Vagina (tissue), 2 donors: Measurements from ENCODE around the gene XIRP2. TPM values are rescaled to one million over a fixed set of nuclear protein-coding genes. Genes with fewer than 3 reads are reported as not detected.

Experiments used
- DNase-seq, 2 donors: peaks; one replicate each; pipeline ENCODE4 v3.0.0-alpha.2; 2017; ENCODE audit errors: extremely low spot score in 2 of 2
- H3K27ac ChIP-seq: fragments of 200-600 bp; sonication (generic); one replicate; pipeline ENCODE4 v1.5.1; 2019
- H3K27me3 ChIP-seq: fragments of 200-600 bp; sonication (generic); one replicate; pipeline ENCODE4 v1.5.1; 2019
- H3K36me3 ChIP-seq, 2 donors: fragments of 200-600 bp; sonication (generic); one replicate each; pipeline ENCODE4 v1.5.1; 2017 to 2019
- H3K4me1 ChIP-seq: fragments of 200-600 bp; sonication (generic); one replicate; pipeline ENCODE4 v1.5.1; 2019
- H3K4me3 ChIP-seq, 2 donors: fragments of 200-600 bp; sonication (generic); 1 replicate in 1 of 2; 2 replicates in 1 of 2; pipeline ENCODE4 v1.5.1; 2016 to 2019
- H3K9me3 ChIP-seq: fragments of 200-600 bp; sonication (generic); one replicate; pipeline ENCODE4 v1.5.1; 2019
- CTCF ChIP-seq, 3 experiments: fragments of 450-650 bp in 2 of 3; fragments of 200-600 bp in 1 of 3; sonication (generic) in 1 of 3; IDR thresholded peaks; one replicate each; pipeline ENCODE4 v1.5.1; 2017 to 2019; ENCODE audit warnings: antibody characterized with exemption in 3 of 3, mild to moderate bottlenecking in 2 of 3, moderate library complexity in 2 of 3
- POLR2A ChIP-seq, 2 donors: fragments of 450-650 bp; IDR thresholded peaks; one replicate each; pipeline ENCODE4 v1.6.1; 2017; ENCODE audit warnings: antibody characterized with exemption in 2 of 2, mild to moderate bottlenecking in 2 of 2, moderate library complexity in 2 of 2
- POLR2AphosphoS5 ChIP-seq, 2 donors: sonication (generic); formaldehyde crosslinking; IDR thresholded peaks; one replicate each; pipeline ENCODE4 v1.9.0; 2017; ENCODE audit warnings: antibody characterized with exemption in 2 of 2, mild to moderate bottlenecking in 2 of 2, low read depth in 1 of 2; ENCODE audit not compliant: insufficient read depth in 1 of 2
- intact Hi-C: fragments of 100-400 bp; cut with DNase I; formaldehyde crosslinking; loops from one replicate; pipeline ENCODE4 v1.15.1; 2023
- total RNA-seq: library from RNA; depleted of rRNA; stranded (reverse); fragments of >200 nt; gene quantifications from one replicate; pipeline ENCODE4 v1.2.3, GENCODE V29; 2016

XIRP2 gene
- total RNA-seq, 1 donor from 2014 or later: not detected

GRCh38 chr2:166862468-166863132 lies 25.7 kb upstream of the XIRP2 start:
- TF ChIP-seq POLR2A (IDR thresholded peaks at IDR 0.05) (no peak), POLR2AphosphoS5 (IDR thresholded peaks at IDR 0.05; ENCODE audit: insufficient read depth in 1 of 2, low read depth in 1 of 2) (no peak), CTCF (IDR thresholded peaks at IDR 0.05) (no peak)
- Histone ChIP-seq H3K27me3 (no peaks in the 10 kb centered on the region), H3K27ac (no peak overlapping the region), H3K36me3 (no peaks in the 10 kb centered on the region), H3K4me1 (no peaks in the 10 kb centered on the region), H3K4me3 (no peak overlapping the region), H3K9me3 (no peaks in the 10 kb centered on the region)
- DNase-seq: no peak
- intact Hi-C loops: no loop called here

DNA sequence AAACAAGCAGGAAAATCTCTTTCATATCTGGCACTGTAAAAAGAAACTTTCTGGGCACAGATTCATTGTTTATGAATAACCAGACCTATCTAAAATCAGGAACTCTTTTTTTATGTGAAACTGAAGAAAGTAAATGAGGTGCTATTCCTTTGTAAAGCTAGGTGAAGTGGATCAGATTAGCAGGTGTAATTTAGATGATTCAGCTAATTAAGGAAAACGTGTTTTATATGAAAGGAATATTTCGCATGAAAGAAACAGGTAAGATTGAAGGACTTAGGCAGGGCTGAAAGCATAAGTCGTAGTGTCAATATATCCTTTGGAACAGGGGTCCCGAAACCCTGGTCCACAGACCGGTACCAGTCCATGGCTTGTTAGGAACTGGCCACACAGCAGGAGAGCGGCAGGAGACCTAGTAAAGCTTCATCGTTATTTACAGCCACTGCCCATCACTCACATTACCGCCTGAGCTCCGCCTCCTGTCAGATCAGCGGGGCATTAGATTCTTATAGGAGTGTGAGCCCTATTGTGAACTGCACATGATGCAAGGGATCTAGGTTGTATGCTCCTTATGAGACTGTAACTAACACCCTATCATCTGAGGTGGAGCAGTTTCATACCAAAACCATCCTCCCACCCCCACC lies 20.3 kb upstream of the XIRP2 start:
- intact Hi-C loops: no loop called here
- no peak overlapping the region for H3K27ac ChIP-seq
- H3K27me3 ChIP-seq: no peaks in the 10 kb centered on the region
- H3K9me3 ChIP-seq: no peaks in the 10 kb centered on the region
- no peaks in the 10 kb centered on the region for H3K36me3 ChIP-seq
- H3K4me1 ChIP-seq: no peaks in the 10 kb centered on the region
- no peak for TF ChIP-seq POLR2A (IDR thresholded peaks at IDR 0.05)
- TF ChIP-seq CTCF (IDR thresholded peaks at IDR 0.05): no peak
- TF ChIP-seq POLR2AphosphoS5 (IDR thresholded peaks at IDR 0.05; ENCODE audit: insufficient read depth in 1 of 2, low read depth in 1 of 2): no peak
- H3K4me3 ChIP-seq: no peak overlapping the region
- DNase-seq: no peak

- Histone ChIP-seq H3K27ac (no peak overlapping the region), H3K4me3 (no peak overlapping the region), H3K27me3 (no peaks in the 10 kb centered on the region), H3K36me3 (no peaks in the 10 kb centered on the region), H3K9me3 (no peaks in the 10 kb centered on the region), H3K4me1 (no peaks in the 10 kb centered on the region)
- intact Hi-C loops: no loop called here
- TF ChIP-seq POLR2A (IDR thresholded peaks at IDR 0.05) (no peak), POLR2AphosphoS5 (IDR thresholded peaks at IDR 0.05; ENCODE audit: insufficient read depth in 1 of 2, low read depth in 1 of 2) (no peak), CTCF (IDR thresholded peaks at IDR 0.05) (no peak)
- no peak for DNase-seq
Measured at GRCh38 chr2:166870346-166870745, 17.9 kb upstream of the XIRP2 start.

- TF ChIP-seq POLR2AphosphoS5 (IDR thresholded peaks at IDR 0.05; ENCODE audit: insufficient read depth in 1 of 2, low read depth in 1 of 2) (no peak), CTCF (IDR thresholded peaks at IDR 0.05) (no peak), POLR2A (IDR thresholded peaks at IDR 0.05) (no peak)
- H3K36me3 ChIP-seq: no peaks in the 10 kb centered on the region
- no peaks in the 10 kb centered on the region for H3K27me3 ChIP-seq
- intact Hi-C loops: no loop called here
- no peak overlapping the region for H3K4me3 ChIP-seq
- no peak for DNase-seq
- H3K4me1 ChIP-seq: no peaks in the 10 kb centered on the region
- no peaks in the 10 kb centered on the region for H3K9me3 ChIP-seq
- no peak overlapping the region for H3K27ac ChIP-seq
Measured at GRCh38 chr2:166881177-166881576, 7.1 kb upstream of the XIRP2 start.

DNA sequence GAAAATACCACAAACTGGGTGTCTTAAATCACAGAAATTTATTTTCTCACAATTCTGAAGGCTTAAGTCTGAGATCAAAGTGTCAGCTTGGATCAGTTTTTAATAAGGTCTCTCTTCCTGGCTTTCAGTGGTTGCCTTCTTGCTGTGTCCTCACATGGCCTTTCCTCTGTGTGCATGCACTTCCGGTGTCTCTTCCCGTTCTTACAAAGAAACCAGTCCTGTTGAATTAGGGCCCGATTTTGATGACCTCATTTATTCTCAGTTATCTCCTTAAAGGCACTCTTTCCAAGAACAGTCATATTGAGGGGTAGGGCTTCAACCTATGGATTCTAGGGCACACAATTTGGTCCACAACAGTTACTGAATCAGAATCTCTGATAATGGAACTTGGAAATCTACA lies 5.4 kb upstream of the XIRP2 start:
- TF ChIP-seq POLR2A (IDR thresholded peaks at IDR 0.05): no peak
- intact Hi-C loops: no loop called here
- no peak overlapping the region for H3K27ac ChIP-seq
- H3K36me3 ChIP-seq: no peaks in the 10 kb centered on the region
- DNase-seq: no peak
- no peaks in the 10 kb centered on the region for H3K27me3 ChIP-seq
- no peak overlapping the region for H3K4me3 ChIP-seq
- no peaks in the 10 kb centered on the region for H3K4me1 ChIP-seq
- no peaks in the 10 kb centered on the region for H3K9me3 ChIP-seq
